ENCODE results near the gene CROCC.

The CROCC gene

GRCh38 chr1:16969651-16970050, 47.9 kb downstream of the CROCC start:
- Histone ChIP-seq H3K27ac (replicated peaks) (no peak overlapping the region), H3K4me3 (replicated peaks; ENCODE audit: insufficient read depth, low read length) (no peak overlapping the region), H3K27me3 (ENCODE audit: insufficient read depth, poor library complexity, severe bottlenecking) (no peaks in the 10 kb centered on the region)
- TF ChIP-seq, protein P1, sequence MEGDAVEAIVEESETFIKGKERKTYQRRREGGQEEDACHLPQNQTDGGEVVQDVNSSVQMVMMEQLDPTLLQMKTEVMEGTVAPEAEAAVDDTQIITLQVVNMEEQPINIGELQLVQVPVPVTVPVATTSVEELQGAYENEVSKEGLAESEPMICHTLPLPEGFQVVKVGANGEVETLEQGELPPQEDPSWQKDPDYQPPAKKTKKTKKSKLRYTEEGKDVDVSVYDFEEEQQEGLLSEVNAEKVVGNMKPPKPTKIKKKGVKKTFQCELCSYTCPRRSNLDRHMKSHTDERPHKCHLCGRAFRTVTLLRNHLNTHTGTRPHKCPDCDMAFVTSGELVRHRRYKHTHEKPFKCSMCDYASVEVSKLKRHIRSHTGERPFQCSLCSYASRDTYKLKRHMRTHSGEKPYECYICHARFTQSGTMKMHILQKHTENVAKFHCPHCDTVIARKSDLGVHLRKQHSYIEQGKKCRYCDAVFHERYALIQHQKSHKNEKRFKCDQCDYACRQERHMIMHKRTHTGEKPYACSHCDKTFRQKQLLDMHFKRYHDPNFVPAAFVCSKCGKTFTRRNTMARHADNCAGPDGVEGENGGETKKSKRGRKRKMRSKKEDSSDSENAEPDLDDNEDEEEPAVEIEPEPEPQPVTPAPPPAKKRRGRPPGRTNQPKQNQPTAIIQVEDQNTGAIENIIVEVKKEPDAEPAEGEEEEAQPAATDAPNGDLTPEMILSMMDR (IDR thresholded peaks at IDR 0.05; ENCODE audit: insufficient read depth, low read length): no peak
- DNase-seq (ENCODE audit: low read depth in 1 of 2, low spot score in 1 of 2): no peak

DNA sequence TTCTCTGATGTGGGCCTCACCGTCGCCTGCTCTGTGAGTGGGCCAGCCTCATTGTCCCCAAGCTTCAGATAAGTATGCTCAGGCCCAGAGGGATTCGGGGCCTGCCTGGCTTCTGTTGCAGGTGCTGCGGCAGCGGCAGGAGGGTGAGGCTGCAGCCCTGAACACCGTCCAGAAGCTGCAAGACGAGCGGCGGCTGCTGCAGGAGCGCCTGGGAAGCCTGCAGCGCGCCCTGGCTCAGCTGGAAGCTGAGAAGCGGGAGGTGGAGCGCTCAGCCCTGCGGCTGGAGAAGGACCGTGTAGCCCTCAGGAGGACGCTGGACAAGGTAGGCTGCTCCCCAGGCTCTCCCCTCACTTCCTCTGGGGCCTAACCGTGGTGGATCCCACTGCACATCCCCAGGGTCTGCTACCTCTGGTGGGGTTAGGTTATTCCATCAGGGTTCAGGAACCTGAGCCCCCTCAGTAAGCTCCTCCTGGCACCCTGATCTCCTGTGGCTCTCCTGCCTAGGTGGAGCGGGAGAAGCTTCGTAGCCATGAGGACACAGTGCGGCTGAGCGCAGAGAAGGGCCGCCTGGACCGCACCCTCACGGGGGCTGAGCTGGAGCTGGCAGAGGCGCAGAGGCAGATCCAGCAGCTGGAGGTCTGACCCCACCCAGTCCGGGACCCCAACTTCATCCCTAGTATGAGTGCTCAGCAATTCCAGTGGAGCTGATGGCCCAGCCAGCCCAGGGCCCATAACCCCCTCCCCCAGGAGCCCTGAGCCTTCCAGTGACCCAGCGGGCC, 48.6 kb downstream of the CROCC start:
- no peak for DNase-seq (ENCODE audit: low read depth in 1 of 2, low spot score in 1 of 2)
- H3K27ac ChIP-seq (replicated peaks): no peak overlapping the region
- TF ChIP-seq, protein P2, sequence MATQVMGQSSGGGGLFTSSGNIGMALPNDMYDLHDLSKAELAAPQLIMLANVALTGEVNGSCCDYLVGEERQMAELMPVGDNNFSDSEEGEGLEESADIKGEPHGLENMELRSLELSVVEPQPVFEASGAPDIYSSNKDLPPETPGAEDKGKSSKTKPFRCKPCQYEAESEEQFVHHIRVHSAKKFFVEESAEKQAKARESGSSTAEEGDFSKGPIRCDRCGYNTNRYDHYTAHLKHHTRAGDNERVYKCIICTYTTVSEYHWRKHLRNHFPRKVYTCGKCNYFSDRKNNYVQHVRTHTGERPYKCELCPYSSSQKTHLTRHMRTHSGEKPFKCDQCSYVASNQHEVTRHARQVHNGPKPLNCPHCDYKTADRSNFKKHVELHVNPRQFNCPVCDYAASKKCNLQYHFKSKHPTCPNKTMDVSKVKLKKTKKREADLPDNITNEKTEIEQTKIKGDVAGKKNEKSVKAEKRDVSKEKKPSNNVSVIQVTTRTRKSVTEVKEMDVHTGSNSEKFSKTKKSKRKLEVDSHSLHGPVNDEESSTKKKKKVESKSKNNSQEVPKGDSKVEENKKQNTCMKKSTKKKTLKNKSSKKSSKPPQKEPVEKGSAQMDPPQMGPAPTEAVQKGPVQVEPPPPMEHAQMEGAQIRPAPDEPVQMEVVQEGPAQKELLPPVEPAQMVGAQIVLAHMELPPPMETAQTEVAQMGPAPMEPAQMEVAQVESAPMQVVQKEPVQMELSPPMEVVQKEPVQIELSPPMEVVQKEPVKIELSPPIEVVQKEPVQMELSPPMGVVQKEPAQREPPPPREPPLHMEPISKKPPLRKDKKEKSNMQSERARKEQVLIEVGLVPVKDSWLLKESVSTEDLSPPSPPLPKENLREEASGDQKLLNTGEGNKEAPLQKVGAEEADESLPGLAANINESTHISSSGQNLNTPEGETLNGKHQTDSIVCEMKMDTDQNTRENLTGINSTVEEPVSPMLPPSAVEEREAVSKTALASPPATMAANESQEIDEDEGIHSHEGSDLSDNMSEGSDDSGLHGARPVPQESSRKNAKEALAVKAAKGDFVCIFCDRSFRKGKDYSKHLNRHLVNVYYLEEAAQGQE (IDR thresholded peaks at IDR 0.05; ENCODE audit: insufficient replicate concordance, low read depth): no peak
- TF ChIP-seq GABPA (IDR thresholded peaks at IDR 0.05; ENCODE audit: low read depth) (no peak), POLR2AphosphoS5 (IDR thresholded peaks at IDR 0.05; ENCODE audit: low read depth) (no peak), SPI1 (IDR thresholded peaks at IDR 0.05; ENCODE audit: borderline replicate concordance, low read depth) (no peak)
- TF ChIP-seq, protein P1 (IDR thresholded peaks at IDR 0.05; ENCODE audit: insufficient read depth, low read length): no peak
- no peaks in the 10 kb centered on the region for H3K27me3 ChIP-seq (ENCODE audit: insufficient read depth, poor library complexity, severe bottlenecking)
- H3K4me3 ChIP-seq (replicated peaks; ENCODE audit: insufficient read depth, low read length): no peak overlapping the region

DNA sequence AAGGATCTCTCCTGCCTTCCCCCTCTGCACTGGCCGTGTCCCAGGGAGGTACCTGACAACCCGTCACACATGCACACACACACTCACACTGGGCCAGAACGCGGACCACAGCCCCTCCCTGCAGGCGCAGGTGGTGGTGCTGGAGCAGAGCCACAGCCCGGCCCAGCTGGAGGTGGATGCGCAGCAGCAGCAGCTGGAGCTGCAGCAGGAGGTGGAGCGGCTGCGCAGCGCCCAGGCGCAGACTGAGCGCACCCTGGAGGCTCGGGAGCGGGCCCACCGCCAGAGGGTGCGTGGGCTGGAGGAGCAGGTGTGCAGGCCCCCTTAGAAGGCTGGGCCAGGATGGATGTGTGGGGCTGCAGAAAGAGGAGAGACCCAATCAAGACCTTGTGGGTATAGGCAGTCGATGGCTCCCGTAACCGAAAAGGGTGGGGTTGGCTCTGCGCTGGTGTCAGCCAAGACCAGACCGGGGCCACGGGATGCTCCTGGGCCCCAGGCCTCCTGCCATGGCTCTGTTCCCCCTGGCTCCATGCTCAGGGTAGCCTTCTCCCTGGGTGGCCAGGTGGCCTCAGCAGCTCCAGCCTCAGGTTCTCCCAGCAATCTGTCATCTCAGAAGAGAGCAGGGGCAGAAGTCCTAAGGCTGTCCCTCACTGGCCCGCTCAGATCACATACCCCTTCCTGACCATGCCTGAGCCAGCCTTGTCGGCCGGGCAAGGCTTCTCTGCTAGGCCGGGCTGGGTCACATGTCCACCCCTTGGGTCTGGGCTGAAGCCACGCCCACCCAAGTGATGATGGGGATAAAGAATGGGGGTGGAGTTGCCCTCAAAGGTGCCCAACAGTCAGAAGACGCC, 49.8 kb downstream of the CROCC start:
- Histone ChIP-seq H3K27me3 (ENCODE audit: insufficient read depth, poor library complexity, severe bottlenecking) (no peaks in the 10 kb centered on the region), H3K27ac (replicated peaks) (no peak overlapping the region), H3K4me3 (replicated peaks; ENCODE audit: insufficient read depth, low read length) (no peak overlapping the region)
- TF ChIP-seq, protein P2 (IDR thresholded peaks at IDR 0.05; ENCODE audit: insufficient replicate concordance, low read depth): no peak
- TF ChIP-seq POLR2AphosphoS5 (IDR thresholded peaks at IDR 0.05; ENCODE audit: low read depth): no peak
- no peak for TF ChIP-seq GABPA (IDR thresholded peaks at IDR 0.05; ENCODE audit: low read depth)
- TF ChIP-seq SPI1 (IDR thresholded peaks at IDR 0.05; ENCODE audit: borderline replicate concordance, low read depth): no peak
- TF ChIP-seq, protein P1 (IDR thresholded peaks at IDR 0.05; ENCODE audit: insufficient read depth, low read length): no peak
- no peak for DNase-seq (ENCODE audit: low read depth in 1 of 2, low spot score in 1 of 2)
